Mammary epithelial cell (primary cell): ENCODE data around the gene ATOH7.

Experiments used
- EZH2 ChIP-seq: IDR thresholded peaks from 2 replicates; pipeline ENCODE4 v1.6.1; 2012; ENCODE audit warnings: low read length, inconsistent platforms, borderline replicate concordance
- TF ChIP-seq, protein P1 (sequence below), 2 donors: IDR thresholded peaks in 1 of 2; conservative IDR thresholded peaks in 1 of 2; 2 replicates each; pipeline ENCODE4 v1.5.1; 2011 to 2012; ENCODE audit warnings: inconsistent platforms in 2 of 2, low read length in 2 of 2, mild to moderate bottlenecking in 2 of 2, control low read depth in 1 of 2, low read depth in 1 of 2; ENCODE audit not compliant: insufficient read depth in 1 of 2; ENCODE audit errors: extremely low read depth in 1 of 2

DNA sequence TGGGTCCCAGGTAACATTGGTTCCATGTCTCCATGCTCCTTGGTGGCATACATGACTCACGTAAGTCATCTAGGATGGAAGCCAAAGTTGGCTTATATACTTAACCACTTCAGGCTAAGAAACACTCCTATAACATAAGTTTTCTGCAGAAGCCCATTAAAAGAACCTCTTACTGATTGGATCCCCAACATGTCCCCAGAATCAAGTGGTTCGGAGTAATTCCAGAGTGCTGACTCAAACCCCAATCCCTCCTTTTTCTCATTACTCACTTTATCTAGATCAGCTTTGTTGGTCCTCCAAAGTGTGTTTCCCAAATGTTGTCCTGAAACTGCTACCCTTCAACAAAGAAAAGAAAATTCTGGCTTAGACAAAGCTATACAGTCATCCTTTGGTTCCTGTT, 10.1 kb upstream of the ATOH7 start:
- no peak for TF ChIP-seq EZH2
- TF ChIP-seq, protein P1, sequence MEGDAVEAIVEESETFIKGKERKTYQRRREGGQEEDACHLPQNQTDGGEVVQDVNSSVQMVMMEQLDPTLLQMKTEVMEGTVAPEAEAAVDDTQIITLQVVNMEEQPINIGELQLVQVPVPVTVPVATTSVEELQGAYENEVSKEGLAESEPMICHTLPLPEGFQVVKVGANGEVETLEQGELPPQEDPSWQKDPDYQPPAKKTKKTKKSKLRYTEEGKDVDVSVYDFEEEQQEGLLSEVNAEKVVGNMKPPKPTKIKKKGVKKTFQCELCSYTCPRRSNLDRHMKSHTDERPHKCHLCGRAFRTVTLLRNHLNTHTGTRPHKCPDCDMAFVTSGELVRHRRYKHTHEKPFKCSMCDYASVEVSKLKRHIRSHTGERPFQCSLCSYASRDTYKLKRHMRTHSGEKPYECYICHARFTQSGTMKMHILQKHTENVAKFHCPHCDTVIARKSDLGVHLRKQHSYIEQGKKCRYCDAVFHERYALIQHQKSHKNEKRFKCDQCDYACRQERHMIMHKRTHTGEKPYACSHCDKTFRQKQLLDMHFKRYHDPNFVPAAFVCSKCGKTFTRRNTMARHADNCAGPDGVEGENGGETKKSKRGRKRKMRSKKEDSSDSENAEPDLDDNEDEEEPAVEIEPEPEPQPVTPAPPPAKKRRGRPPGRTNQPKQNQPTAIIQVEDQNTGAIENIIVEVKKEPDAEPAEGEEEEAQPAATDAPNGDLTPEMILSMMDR (conservative IDR thresholded peaks at IDR 0.05 in 1 of 2, IDR thresholded peaks at IDR 0.05 in 1 of 2; ENCODE audit: extremely low read depth in 1 of 2, insufficient read depth in 1 of 2, low read depth in 1 of 2, low read length in 2 of 2) = no peak
